Stimulated activated memory B cell treated with anti-CD40 and anti-IgM and Interleukin-4, amounts not matched to agents 10 μg/mL and 1 μg/mL and 100 μg/mL, for 72 hours (primary cell): ENCODE measurements around the gene PREPL.
A peak's percentile ranks its signal among the peaks of the same experiment; 100 is the strongest.

Source experiments
- ATAC-seq: fragments of 150-1000 bp; cut with Tn5 transposase; 2 replicates; pipeline ENCODE4 v1.10.0; 2021
- H3K27ac Mint-ChIP-seq: one replicate; pipeline ENCODE4 v1.8.0; 2022; ENCODE audit warnings: mild to moderate bottlenecking, mixed read lengths
- H3K27me3 Mint-ChIP-seq: one replicate; pipeline ENCODE4 v1.8.0; 2022; ENCODE audit warnings: mixed read lengths
- H3K36me3 Mint-ChIP-seq: one replicate; pipeline ENCODE4 v1.8.0; 2022; ENCODE audit warnings: mixed read lengths
- H3K4me1 Mint-ChIP-seq: one replicate; pipeline ENCODE4 v1.8.0; 2022; ENCODE audit warnings: mixed read lengths
- H3K4me3 Mint-ChIP-seq: one replicate; pipeline ENCODE4 v1.8.0; 2022; ENCODE audit warnings: mild to moderate bottlenecking, moderate library complexity, mixed read lengths
- H3K9me3 Mint-ChIP-seq: one replicate; pipeline ENCODE4 v1.8.0; 2022; ENCODE audit warnings: mixed read lengths

Gene PREPL

GRCh38 chr2:44360749-44361329, 455 bp downstream of the PREPL start:
- Mint-ChIP-seq H3K27ac (peak overlapping the region; percentile 100), H3K9me3 (no peaks in the 10 kb centered on the region), H3K36me3 (no peaks in the 10 kb centered on the region), H3K4me3 (peak overlapping the region; percentile 98), H3K4me1 (peaks cover 32% of the 10 kb centered on the region), H3K27me3 (no peaks in the 10 kb centered on the region)
- ATAC-seq, result no peak

- Mint-ChIP-seq H3K27ac (no peak overlapping the region), H3K36me3 (no peaks in the 10 kb centered on the region), H3K4me3 (no peak overlapping the region), H3K9me3 (no peaks in the 10 kb centered on the region), H3K27me3 (no peaks in the 10 kb centered on the region), H3K4me1 (peaks cover 32% of the 10 kb centered on the region)
- no peak for ATAC-seq
Measured at GRCh38 chr2:44358503-44358902, 2.8 kb downstream of the PREPL start.

- H3K27me3 Mint-ChIP-seq, result no peaks in the 10 kb centered on the region
- no peaks in the 10 kb centered on the region for H3K9me3 Mint-ChIP-seq
- no peak overlapping the region for H3K27ac Mint-ChIP-seq
- ATAC-seq, result no peak
- no peak overlapping the region for H3K4me3 Mint-ChIP-seq
- H3K4me1 Mint-ChIP-seq, result peaks cover 34% of the 10 kb centered on the region
- H3K36me3 Mint-ChIP-seq, result peaks cover 14% of the 10 kb centered on the region
Measured at GRCh38 chr2:44354761-44355160, 6.5 kb downstream of the PREPL start.

DNA sequence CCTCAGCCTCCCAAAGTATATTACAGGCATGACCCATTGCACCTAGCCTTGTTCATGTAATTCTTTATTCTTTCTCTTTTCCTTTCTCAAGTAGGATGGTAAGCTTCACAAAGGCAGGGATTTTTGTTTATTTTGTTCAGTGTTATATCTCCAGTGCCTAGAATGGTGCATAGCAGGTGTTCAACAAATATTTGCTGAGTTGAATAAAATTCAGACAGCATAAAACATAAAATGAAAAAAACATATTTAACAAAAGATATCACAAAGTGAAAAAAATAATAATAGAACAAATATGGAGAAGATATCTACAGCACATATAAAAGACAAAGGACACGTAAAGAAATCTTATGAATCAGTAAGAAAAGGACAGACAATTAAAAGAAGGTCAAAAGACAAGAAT, 8.8 kb downstream of the PREPL start:
- Mint-ChIP-seq H3K27me3 (no peaks in the 10 kb centered on the region), H3K4me1 (peaks cover 30% of the 10 kb centered on the region), H3K9me3 (no peaks in the 10 kb centered on the region), H3K27ac (no peak overlapping the region), H3K4me3 (no peak overlapping the region), H3K36me3 (peaks cover 22% of the 10 kb centered on the region)
- ATAC-seq, result no peak

DNA sequence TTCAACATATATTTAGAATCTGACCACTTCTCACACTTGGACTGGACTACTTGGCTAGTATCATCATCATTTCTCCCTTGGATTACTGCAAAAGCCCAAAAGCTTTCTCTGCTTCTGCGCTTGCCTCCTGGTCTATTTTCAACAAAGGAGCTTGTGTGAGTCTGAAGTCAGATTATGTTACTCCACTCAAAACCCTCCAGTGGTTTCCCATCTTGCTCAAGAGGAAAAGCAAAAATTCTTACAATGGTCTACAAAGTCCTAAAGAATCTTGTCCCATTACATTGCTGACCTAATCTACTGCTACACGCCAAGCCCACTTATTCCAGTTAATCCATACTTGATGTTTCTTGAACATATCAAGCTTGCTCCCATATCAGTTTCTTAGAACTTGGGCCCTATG, 9.6 kb downstream of the PREPL start:
- Mint-ChIP-seq H3K9me3 (no peaks in the 10 kb centered on the region), H3K4me1 (peaks cover 30% of the 10 kb centered on the region), H3K27me3 (no peaks in the 10 kb centered on the region), H3K27ac (no peak overlapping the region), H3K36me3 (peaks cover 22% of the 10 kb centered on the region), H3K4me3 (no peak overlapping the region)
- ATAC-seq, result no peak

GRCh38 chr2:44351088-44351487, 10.2 kb downstream of the PREPL start:
- no peak for ATAC-seq
- H3K4me3 Mint-ChIP-seq, result no peak overlapping the region
- H3K9me3 Mint-ChIP-seq, result no peaks in the 10 kb centered on the region
- no peak overlapping the region for H3K27ac Mint-ChIP-seq
- H3K4me1 Mint-ChIP-seq, result peaks cover 30% of the 10 kb centered on the region
- peaks cover 26% of the 10 kb centered on the region for H3K36me3 Mint-ChIP-seq
- no peaks in the 10 kb centered on the region for H3K27me3 Mint-ChIP-seq

DNA sequence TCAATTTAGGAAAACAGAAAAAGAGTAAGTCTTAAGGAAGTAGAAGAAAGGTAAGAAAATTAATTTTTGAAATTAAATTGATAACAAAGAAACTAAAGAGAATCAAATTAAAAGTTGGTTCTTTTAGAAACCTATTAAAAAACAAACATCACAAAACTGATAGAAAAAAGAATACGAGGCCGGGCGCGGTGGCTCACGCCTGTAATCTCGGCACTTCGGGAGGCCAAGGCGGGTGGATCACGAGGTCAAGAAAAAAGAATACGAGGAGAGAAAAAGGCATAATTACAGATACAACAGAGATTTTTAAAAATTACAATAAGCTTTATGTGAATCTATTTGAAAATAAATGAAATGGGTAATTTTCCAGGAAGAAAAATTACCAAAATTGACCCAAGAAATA, 11.8 kb downstream of the PREPL start:
- peaks cover 30% of the 10 kb centered on the region for H3K4me1 Mint-ChIP-seq
- ATAC-seq, result no peak
- H3K27me3 Mint-ChIP-seq, result no peaks in the 10 kb centered on the region
- no peak overlapping the region for H3K27ac Mint-ChIP-seq
- no peaks in the 10 kb centered on the region for H3K9me3 Mint-ChIP-seq
- no peak overlapping the region for H3K4me3 Mint-ChIP-seq
- peaks cover 26% of the 10 kb centered on the region for H3K36me3 Mint-ChIP-seq

DNA sequence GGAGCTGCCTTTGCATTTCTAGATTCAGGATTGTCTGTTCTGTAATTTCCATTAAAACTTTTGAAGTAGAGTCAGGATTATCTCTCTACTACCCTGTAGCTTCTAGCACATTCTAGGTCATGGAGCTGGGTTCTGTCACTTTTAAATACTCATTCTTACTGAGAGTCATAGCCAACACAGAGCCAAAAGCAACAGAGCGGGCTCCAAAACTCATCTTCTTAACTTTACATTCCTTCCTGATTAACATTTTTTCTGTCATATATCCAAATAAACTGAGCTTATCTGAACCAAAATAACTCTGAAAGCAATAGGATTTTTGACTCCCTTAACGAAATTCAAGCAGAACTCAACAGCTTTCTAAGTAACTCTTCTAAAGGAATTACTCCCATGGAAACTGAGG, 12.9 kb downstream of the PREPL start:
- Mint-ChIP-seq H3K27ac (no peak overlapping the region), H3K4me3 (no peak overlapping the region), H3K9me3 (no peaks in the 10 kb centered on the region), H3K27me3 (no peaks in the 10 kb centered on the region), H3K36me3 (peaks cover 26% of the 10 kb centered on the region), H3K4me1 (peaks cover 30% of the 10 kb centered on the region)
- ATAC-seq, result no peak

- H3K4me1 Mint-ChIP-seq, result peaks cover 30% of the 10 kb centered on the region
- H3K4me3 Mint-ChIP-seq, result no peak overlapping the region
- no peaks in the 10 kb centered on the region for H3K27me3 Mint-ChIP-seq
- peaks cover 32% of the 10 kb centered on the region for H3K36me3 Mint-ChIP-seq
- no peak for ATAC-seq
- no peaks in the 10 kb centered on the region for H3K9me3 Mint-ChIP-seq
- H3K27ac Mint-ChIP-seq, result no peak overlapping the region
Measured at GRCh38 chr2:44347526-44347925, 13.8 kb downstream of the PREPL start.

- Mint-ChIP-seq H3K9me3 (no peaks in the 10 kb centered on the region), H3K27ac (no peak overlapping the region), H3K36me3 (peaks cover 29% of the 10 kb centered on the region), H3K27me3 (no peaks in the 10 kb centered on the region), H3K4me3 (no peak overlapping the region), H3K4me1 (no peaks in the 10 kb centered on the region)
- no peak for ATAC-seq
Measured at GRCh38 chr2:44342854-44343253, 18.4 kb downstream of the PREPL start.

GRCh38 chr2:44335806-44336538, 25.3 kb downstream of the PREPL start:
- H3K4me1 Mint-ChIP-seq, result peaks cover 4% of the 10 kb centered on the region
- H3K4me3 Mint-ChIP-seq, result no peak overlapping the region
- no peaks in the 10 kb centered on the region for H3K9me3 Mint-ChIP-seq
- ATAC-seq, result no peak
- peaks cover 59% of the 10 kb centered on the region for H3K36me3 Mint-ChIP-seq
- H3K27me3 Mint-ChIP-seq, result no peaks in the 10 kb centered on the region
- no peak overlapping the region for H3K27ac Mint-ChIP-seq

- H3K4me1 Mint-ChIP-seq, result peaks cover 4% of the 10 kb centered on the region
- peaks cover 60% of the 10 kb centered on the region for H3K36me3 Mint-ChIP-seq
- H3K27ac Mint-ChIP-seq, result no peak overlapping the region
- H3K27me3 Mint-ChIP-seq, result no peaks in the 10 kb centered on the region
- ATAC-seq, result no peak
- no peak overlapping the region for H3K4me3 Mint-ChIP-seq
- H3K9me3 Mint-ChIP-seq, result no peaks in the 10 kb centered on the region
Measured at GRCh38 chr2:44333994-44334393, 27.3 kb downstream of the PREPL start.

GRCh38 chr2:44330801-44331200, 30.5 kb downstream of the PREPL start:
- peaks cover 56% of the 10 kb centered on the region for H3K36me3 Mint-ChIP-seq

GRCh38 chr2:44329343-44329742, 32.0 kb downstream of the PREPL start:
- no peak overlapping the region for H3K4me3 Mint-ChIP-seq
- H3K4me1 Mint-ChIP-seq, result no peaks in the 10 kb centered on the region
- H3K27ac Mint-ChIP-seq, result no peak overlapping the region
- no peaks in the 10 kb centered on the region for H3K9me3 Mint-ChIP-seq
- no peaks in the 10 kb centered on the region for H3K27me3 Mint-ChIP-seq
- ATAC-seq, result no peak
- H3K36me3 Mint-ChIP-seq, result peaks cover 61% of the 10 kb centered on the region

More at GRCh38 chr2:44330801-44331200, 30.5 kb downstream of the PREPL start:
- H3K9me3 Mint-ChIP-seq, result no peaks in the 10 kb centered on the region
- H3K27ac Mint-ChIP-seq, result no peak overlapping the region
- no peaks in the 10 kb centered on the region for H3K27me3 Mint-ChIP-seq
- H3K4me1 Mint-ChIP-seq, result peaks cover 4% of the 10 kb centered on the region
- no peak overlapping the region for H3K4me3 Mint-ChIP-seq
- no peak for ATAC-seq

DNA sequence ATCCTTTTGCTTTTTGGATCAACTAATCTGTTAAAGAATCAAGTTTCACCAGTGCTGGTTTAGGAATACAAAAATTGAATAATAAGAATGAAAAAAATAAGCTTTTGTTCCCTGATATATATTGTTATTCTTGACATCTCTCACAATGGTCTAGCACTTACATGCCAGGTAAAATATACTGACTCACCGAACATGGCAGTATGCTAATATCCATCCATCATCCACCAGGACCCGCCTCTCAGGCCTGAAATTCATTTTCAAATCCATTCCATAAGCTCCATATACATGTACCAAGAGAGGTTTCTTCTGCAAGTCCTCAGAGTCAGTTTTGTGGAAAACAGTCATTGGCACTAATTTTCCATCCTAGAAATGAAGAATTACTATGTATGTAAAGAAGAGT, 32.5 kb downstream of the PREPL start:
- Mint-ChIP-seq H3K4me1 (no peaks in the 10 kb centered on the region), H3K4me3 (no peak overlapping the region), H3K9me3 (no peaks in the 10 kb centered on the region), H3K36me3 (peaks cover 61% of the 10 kb centered on the region), H3K27me3 (no peaks in the 10 kb centered on the region), H3K27ac (no peak overlapping the region)
- ATAC-seq, result no peak

DNA sequence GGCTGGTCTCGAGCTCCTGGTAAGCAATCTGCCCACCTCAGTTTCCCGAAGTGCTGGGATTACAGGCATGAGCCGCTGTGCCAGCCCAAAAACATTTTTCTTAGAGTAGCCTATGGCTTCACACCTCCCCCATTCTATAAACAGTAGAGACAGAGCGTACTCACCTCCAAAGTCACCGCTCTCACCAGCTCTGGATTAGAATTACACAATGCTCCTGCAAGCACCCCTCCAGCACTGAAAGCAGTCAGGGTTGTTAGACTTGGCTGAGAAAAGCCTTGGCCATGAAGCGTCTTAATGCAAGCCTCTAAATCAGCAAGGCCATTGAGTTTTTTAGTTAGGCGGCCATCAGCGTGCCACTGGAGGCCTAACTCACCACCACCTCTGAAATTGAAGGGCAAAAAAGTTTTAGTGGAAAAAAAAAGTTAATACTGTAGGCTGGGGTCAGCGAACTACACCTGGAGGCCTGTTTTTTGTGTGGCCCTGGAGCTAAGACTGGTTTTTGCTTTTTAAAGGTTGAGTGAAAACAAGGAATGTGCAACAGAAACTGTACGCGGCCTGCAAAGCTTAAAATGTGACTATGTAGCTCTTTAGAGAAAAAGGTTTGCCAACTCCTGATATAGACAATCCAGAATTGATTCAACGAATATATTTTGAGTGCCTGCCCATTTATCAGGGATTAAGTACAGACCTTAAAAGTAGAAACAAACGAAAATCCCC, 34.6 kb downstream of the PREPL start:
- ATAC-seq, result no peak
- Mint-ChIP-seq H3K9me3 (no peaks in the 10 kb centered on the region), H3K27ac (no peak overlapping the region), H3K4me1 (no peaks in the 10 kb centered on the region), H3K36me3 (peaks cover 70% of the 10 kb centered on the region), H3K4me3 (no peak overlapping the region), H3K27me3 (no peaks in the 10 kb centered on the region)
